ENCODE data around the gene KNSTRN.
A peak's percentile ranks its signal among the peaks of the same experiment; 100 is the strongest.

DNA sequence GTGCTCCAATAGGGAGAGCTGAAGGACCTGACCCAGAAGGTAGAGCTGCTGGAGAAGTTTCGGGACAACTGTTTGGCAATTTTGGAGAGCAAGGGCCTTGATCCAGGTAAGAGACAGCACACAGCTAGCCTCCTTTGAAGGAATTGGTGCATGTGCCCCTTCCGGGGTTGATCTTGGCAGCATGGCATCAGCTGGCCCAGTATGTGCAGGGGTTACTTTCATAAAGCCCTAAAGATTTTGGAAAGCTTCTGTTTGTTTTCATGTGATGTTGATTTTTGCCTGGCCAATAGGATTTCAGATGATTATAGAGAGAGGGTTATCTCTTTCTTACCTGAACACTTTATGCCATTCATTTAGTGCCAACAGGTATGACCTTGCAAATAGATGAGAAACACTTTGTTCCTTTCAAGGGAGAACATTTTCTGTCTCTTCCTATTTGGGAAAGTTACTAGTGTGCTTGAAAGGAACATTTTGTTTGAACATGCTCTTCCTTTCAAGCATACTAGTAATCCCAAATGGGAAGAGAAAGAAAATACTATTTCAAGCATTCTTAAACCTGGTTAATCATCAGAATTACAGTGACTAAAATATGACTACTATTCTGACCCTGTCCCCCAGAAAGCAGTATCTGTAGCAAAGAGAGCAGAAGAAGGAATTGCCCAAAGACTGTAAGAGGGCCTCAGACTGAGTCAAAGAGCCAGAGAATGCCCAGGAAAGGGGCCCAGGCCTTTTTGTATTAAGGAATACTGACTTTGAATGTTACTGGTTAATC lies 7.5 kb downstream of the KNSTRN start:
- TF ChIP-seq CTCF (IDR thresholded peaks at IDR 0.05): no peak
- no peak for TF ChIP-seq POLR2A (IDR thresholded peaks at IDR 0.05)
- TF ChIP-seq POLR2AphosphoS5 (IDR thresholded peaks at IDR 0.05): peak; percentile 89
